HTR-8/SVneo (cell line): ENCODE data around the gene ACAD11.

Experiments
- DNase-seq: peaks from one replicate; pipeline ENCODE4 v3.0.0; 2011; ENCODE audit warnings: low spot score, mixed read lengths; ENCODE audit not compliant: insufficient read length
- FAIRE-seq: peaks from 2 replicates; lab custom pipeline; 2011; peaks lifted over from hg19 to GRCh38; lab: Jason Lieb, UNC

The ACAD11 gene

GRCh38 chr3:132530624-132531023, 129.0 kb downstream of the ACAD11 start:
- FAIRE-seq (no peak), DNase-seq (no peak)

- no peak for DNase-seq
- no peak for FAIRE-seq
Observed at GRCh38 chr3:132522353-132522752, 137.3 kb downstream of the ACAD11 start.

DNA sequence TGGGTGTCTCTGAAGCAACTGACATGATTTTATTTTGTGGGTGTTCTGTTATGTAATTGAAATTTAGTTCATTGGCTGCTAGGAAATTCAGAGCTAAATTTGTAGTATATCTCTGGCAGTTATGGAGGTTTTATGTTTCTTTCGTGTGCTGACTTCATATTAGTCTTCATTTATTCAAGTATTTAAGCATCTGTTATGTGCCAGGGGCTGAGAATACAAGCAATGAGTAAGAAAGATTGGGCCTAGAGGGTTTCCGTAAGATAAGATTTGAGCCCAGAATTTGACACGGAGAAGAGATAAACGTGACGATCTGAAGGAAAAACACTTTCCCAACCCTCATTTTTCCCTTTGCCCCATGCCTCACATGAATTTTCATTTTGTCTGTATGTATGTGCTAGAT, 137.7 kb downstream of the ACAD11 start:
- no peak for FAIRE-seq

DNA sequence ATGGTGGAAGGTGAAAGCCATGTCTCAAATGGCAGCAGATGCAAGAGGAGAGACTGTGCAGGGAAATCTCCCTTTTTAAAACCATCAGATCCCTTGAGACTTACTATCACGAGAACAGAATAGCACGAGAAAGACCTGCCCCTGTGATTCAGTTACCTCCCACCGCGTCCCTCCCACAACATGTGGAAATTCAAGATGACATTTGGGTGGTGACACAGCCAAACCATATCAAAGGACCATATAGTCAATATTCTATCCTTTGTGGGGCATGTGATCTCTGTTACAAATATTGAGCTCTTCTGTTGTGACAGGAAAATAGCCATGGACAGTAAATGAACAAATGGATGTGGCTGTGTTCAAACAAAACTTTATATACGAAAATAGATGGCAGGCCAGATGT, 139.7 kb downstream of the ACAD11 start:
- DNase-seq, result no peak
- FAIRE-seq, result no peak

More for the DNA sequence above, 137.7 kb downstream of the ACAD11 start:
- no peak for DNase-seq

DNA sequence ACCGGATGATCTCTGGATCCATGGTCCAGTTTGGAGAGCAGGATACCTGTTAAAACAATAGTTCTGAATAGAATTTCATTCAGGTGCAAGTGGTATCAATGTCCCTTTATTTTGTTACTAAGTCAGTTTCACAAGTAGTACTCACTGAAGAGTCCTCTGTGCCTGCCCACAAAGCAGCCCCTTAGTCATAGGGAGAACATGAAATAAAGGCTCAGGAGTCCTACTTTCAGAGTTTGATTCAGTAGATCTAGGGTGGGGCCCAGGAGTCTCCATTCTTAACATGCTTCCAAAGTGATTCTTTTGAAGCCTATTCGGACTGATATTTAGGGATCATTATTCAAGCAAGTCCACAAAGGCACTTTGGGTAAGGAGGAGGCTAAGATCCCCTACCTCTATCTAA, 142.3 kb downstream of the ACAD11 start:
- DNase-seq, result no peak
- no peak for FAIRE-seq

- no peak for DNase-seq
- FAIRE-seq, result no peak
Observed at GRCh38 chr3:132513057-132513456, 146.6 kb downstream of the ACAD11 start.

- no peak for FAIRE-seq
Observed at GRCh38 chr3:132509506-132509905, 150.1 kb downstream of the ACAD11 start.

DNA sequence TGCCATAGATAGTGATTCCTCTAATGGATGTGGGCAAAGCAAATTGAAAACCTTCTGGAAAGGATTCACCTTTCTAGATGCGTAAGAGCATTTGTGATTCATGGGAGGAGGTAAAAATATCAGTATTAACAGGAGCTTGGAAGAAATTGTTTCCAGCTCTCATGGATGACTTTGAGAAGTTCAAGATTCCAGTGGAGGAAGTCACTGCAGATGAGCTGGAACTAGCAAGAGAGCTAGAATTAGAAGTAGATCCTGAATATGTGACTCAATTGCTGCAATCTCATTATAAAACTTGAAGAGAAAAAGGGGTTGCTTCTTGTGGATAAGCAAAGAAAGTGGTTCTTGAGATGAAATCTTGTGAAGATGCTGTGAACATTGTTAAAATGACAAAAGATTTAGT, 150.5 kb downstream of the ACAD11 start:
- FAIRE-seq (no peak), DNase-seq (no peak)

More at GRCh38 chr3:132509506-132509905, 150.1 kb downstream of the ACAD11 start:
- DNase-seq, result no peak
